ENCODE results near the gene TRIM8.

The TRIM8 gene

DNA sequence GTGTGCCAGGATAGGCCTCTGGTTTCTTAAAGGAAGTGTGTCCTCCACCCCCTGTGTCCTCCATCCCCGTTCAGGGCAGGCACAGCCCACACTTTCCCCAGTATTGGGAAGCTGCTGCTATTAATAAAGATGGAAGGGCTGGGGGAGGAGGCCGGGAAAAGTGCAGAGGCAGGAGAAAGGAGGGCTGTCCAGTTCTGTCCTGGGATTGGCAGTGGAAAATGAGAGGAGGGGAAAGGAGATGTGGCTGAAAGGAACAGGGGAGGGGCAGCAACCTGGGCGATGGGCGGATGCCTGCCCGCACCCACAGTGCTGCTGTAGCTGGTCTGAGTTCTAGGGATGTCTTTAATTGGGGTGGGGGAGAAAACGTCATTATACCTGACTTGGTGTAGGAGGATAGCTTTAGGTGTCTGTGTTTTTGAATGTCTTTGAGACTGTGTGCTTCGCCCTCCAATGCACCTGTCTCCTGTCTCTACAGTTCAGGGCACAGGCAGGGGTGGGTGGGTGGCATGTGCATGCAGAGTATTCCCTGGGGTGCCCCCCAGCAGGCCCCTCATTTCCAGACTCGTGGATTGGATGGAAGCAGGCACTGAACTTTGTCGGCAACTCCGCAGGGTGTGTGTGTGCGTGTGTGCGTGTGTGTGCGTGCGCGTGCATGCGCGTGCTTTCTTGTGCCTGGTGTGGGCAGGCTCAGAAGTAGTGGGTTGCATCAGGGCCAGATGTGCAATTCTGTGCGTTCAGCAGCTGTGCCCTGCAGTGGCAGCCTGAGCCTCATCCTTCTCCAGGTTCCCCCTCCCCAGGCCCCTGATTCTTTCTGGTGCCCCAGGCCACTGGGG, 2.5 kb downstream of the TRIM8 start:
- H3K27ac ChIP-seq (ENCODE audit: low read length), result peak overlapping the region; percentile 95
- peak overlapping the region; percentile 97 for H3K9ac ChIP-seq (ENCODE audit: low read depth, low read length)
- TF ChIP-seq EZH2 (IDR thresholded peaks at IDR 0.05; ENCODE audit: borderline replicate concordance, low read depth, low read length, severe bottlenecking), result no peak
- TF ChIP-seq, protein P1, sequence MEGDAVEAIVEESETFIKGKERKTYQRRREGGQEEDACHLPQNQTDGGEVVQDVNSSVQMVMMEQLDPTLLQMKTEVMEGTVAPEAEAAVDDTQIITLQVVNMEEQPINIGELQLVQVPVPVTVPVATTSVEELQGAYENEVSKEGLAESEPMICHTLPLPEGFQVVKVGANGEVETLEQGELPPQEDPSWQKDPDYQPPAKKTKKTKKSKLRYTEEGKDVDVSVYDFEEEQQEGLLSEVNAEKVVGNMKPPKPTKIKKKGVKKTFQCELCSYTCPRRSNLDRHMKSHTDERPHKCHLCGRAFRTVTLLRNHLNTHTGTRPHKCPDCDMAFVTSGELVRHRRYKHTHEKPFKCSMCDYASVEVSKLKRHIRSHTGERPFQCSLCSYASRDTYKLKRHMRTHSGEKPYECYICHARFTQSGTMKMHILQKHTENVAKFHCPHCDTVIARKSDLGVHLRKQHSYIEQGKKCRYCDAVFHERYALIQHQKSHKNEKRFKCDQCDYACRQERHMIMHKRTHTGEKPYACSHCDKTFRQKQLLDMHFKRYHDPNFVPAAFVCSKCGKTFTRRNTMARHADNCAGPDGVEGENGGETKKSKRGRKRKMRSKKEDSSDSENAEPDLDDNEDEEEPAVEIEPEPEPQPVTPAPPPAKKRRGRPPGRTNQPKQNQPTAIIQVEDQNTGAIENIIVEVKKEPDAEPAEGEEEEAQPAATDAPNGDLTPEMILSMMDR (IDR thresholded peaks at IDR 0.05; ENCODE audit: borderline replicate concordance, extremely low read depth, low read length, poor library complexity, severe bottlenecking), result no peak
- H3K4me2 ChIP-seq (ENCODE audit: insufficient read depth, low read length), result peak overlapping the region; percentile 73
- H3K9me3 ChIP-seq (ENCODE audit: insufficient read depth, low read length, severe bottlenecking), result no peaks in the 10 kb centered on the region
- DNase-seq, result peak; percentile 42
- H3K27me3 ChIP-seq (ENCODE audit: insufficient read depth, low read length, poor library complexity), result no peaks in the 10 kb centered on the region
- ATAC-seq (ENCODE audit: insufficient read depth, low read depth), result no peak
- H4K20me1 ChIP-seq (ENCODE audit: insufficient read depth, low read length), result peaks cover 68% of the 10 kb centered on the region
- H2AFZ ChIP-seq (ENCODE audit: low read depth, low read length), result no peak overlapping the region
- H3K79me2 ChIP-seq (ENCODE audit: insufficient read depth, low read length), result peaks cover 93% of the 10 kb centered on the region
- H3K4me3 ChIP-seq (ENCODE audit: low read depth in 1 of 2, low read length in 2 of 2), result peak overlapping the region; percentile 58 to 75; a peak in 3 of 4 replicates
- peaks cover 54% of the 10 kb centered on the region for H3K4me1 ChIP-seq (ENCODE audit: insufficient read depth, low read length)
- H3K36me3 ChIP-seq (ENCODE audit: insufficient read depth, low read length), result peaks cover 57% of the 10 kb centered on the region

DNA sequence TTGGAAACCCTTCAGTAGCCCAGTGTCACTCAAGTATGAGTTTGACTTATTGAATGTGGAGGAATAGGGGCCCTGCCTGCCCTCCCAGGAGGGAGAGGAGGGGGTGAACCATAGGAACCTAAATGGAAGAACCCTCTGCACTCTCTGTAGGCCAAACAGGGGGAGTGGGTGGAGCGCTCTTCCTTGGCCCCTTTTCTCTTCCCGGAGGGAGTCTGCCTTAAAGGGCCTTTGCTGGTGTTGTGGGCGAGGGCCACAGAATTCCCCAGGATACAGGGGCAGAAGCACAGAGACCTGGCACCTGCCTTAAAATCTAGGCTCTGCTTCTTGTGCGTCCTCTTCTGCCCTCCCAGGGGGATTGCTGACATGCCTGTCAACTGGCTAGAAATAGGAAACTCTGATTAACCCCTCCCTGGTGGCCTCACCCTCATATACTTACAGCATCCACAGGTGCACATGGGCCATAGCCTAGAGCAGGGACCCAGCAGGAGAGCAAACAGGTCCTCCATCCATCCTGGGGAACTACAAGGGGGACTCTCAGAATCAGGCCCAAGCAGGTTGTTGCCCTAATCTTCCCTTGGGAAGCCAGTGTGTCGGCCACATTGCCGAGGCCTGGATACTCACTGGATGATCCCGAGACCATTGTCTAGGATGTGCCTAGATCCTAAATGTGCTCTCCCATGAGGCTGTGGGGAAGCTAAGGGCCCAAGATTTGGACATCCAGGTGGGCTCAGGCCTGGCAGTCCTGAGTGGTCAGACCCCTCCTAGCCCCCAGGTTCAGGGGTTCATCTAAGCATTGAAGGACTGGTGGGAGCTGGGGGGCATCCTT, 3.4 kb downstream of the TRIM8 start:
- Histone ChIP-seq H3K9ac (ENCODE audit: low read depth, low read length) (peak overlapping the region; percentile 5), H3K27ac (ENCODE audit: low read length) (0 out of 2 replicates have a peak overlapping the region, but pooled peaks have one; percentile 3), H4K20me1 (ENCODE audit: insufficient read depth, low read length) (peaks cover 76% of the 10 kb centered on the region), H3K4me1 (ENCODE audit: insufficient read depth, low read length) (peaks cover 54% of the 10 kb centered on the region), H3K36me3 (ENCODE audit: insufficient read depth, low read length) (peaks cover 66% of the 10 kb centered on the region), H2AFZ (ENCODE audit: low read depth, low read length) (no peak overlapping the region), H3K4me3 (ENCODE audit: low read depth in 1 of 2, low read length in 2 of 2) (peak overlapping the region in 1 of 2 experiments; percentile 75; a peak in 2 of 4 replicates), H3K4me2 (ENCODE audit: insufficient read depth, low read length) (peak overlapping the region; percentile 73), H3K79me2 (ENCODE audit: insufficient read depth, low read length) (peaks cover 99% of the 10 kb centered on the region), H3K27me3 (ENCODE audit: insufficient read depth, low read length, poor library complexity) (no peaks in the 10 kb centered on the region), H3K9me3 (ENCODE audit: insufficient read depth, low read length, severe bottlenecking) (no peaks in the 10 kb centered on the region)
- DNase-seq (no peak), ATAC-seq (ENCODE audit: insufficient read depth, low read depth) (no peak)
- TF ChIP-seq EZH2 (IDR thresholded peaks at IDR 0.05; ENCODE audit: borderline replicate concordance, low read depth, low read length, severe bottlenecking), result no peak

DNA sequence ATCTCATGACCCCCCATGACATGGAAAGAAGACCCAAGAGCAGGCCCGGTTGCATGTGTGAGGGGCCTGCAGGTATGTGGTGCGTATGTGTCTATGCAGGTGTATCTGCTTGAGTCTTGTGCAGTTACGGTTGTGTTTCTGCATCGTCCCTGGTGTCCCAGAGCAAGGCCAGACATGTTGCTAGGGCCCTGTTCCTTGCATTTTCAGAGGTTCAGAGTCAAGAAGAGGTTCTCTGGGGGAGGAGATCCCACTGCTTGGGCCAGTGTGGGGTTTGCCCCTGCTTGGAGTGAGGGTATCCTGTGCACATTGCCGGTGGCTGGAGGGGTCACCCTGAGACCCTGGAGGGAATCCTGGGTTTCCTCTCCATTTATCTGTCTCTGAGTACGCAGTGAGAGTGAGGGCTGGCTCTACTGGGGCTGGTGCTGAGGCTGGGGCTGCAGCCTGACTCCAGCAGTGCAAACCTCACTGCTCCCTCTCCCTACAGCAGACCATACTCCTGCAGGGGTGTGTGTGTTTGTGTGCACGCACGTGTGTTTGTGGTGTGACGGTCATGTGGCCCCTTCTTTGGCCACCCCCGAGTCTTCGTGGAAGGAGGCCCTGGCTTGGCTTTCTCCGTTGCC, 4.1 kb downstream of the TRIM8 start:
- no peak for ATAC-seq (ENCODE audit: insufficient read depth, low read depth)
- Histone ChIP-seq H3K9me3 (ENCODE audit: insufficient read depth, low read length, severe bottlenecking) (no peaks in the 10 kb centered on the region), H3K9ac (ENCODE audit: low read depth, low read length) (peak overlapping the region; percentile 5), H3K27ac (ENCODE audit: low read length) (peak overlapping the region; percentile 32; the same call in 1 of the 2 replicates), H3K79me2 (ENCODE audit: insufficient read depth, low read length) (peaks cover 99% of the 10 kb centered on the region), H3K4me2 (ENCODE audit: insufficient read depth, low read length) (peak overlapping the region; percentile 73), H4K20me1 (ENCODE audit: insufficient read depth, low read length) (peaks cover 82% of the 10 kb centered on the region), H3K4me3 (ENCODE audit: low read depth in 1 of 2, low read length in 2 of 2) (peak overlapping the region in 1 of 2 experiments; percentile 75; a peak in 1 of 4 replicates), H3K36me3 (ENCODE audit: insufficient read depth, low read length) (peaks cover 72% of the 10 kb centered on the region), H3K27me3 (ENCODE audit: insufficient read depth, low read length, poor library complexity) (no peaks in the 10 kb centered on the region), H2AFZ (ENCODE audit: low read depth, low read length) (no peak overlapping the region), H3K4me1 (ENCODE audit: insufficient read depth, low read length) (peaks cover 54% of the 10 kb centered on the region)
- no peak for TF ChIP-seq EZH2 (IDR thresholded peaks at IDR 0.05; ENCODE audit: borderline replicate concordance, low read depth, low read length, severe bottlenecking)
- TF ChIP-seq, protein P1 (IDR thresholded peaks at IDR 0.05; ENCODE audit: borderline replicate concordance, extremely low read depth, low read length, poor library complexity, severe bottlenecking), result no peak
- DNase-seq, result no peak

Measured in DND-41 (cell line).